ENCODE measurements around the gene HDAC8. TPM values are rescaled to one million over a fixed set of nuclear protein-coding genes. Genes with fewer than 3 reads are reported as not detected.
"Not testable (repeated sequence)": the region's sequence is repeated elsewhere in the genome, so short reads cannot be mapped to it uniquely, and the experiment has no call there.

The HDAC8 gene
- total RNA-seq, result 10 to 100 TPM; 13.7 to 14.3 TPM
- total RNA-seq, result 7.2 to 7.3 reads per million in 2 donors

DNA sequence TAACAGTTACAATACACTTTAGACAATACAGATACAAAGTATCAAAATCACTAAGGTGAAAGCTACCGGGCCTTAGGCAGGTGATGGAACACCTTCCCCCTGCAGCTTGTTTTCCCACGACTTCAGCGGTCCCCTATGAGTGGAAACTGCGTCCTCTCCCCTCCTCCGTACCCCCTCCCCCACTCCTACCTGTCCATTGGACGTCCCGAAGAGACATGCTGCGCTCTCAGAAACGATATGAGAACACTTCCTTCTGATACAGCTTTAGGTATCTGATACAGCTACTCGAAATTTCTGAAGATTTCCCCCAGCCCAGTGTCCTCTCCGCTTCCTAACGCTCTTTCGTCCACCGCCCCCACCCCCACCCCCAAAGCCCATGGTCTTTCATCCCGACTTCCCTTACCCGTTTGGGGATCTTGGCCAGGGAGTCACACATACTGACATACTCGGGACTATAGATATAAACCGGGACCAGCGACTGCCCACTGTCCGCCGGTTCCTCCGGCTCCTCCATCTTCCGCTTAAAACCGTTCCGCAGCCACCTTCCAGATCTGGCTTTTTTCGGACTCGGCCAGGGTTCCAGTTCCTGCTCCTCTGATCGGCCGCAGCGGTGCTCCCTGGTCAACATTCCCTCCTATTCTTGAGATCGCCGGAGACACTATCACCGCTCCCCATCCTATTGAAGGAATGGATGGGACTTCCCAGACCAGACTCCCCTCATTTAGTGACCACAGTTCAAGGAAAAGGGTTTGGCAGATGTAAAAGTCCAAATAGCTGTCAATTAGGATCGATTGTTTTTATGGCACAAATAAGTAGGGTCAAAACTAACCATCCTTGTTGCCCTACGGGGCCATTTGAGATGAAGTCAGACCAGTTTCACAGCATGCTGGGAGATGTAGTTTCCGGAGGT lies at the start of gene HDAC8:
TSS of gene HDAC8 (minus strand) at position 596 of the 910 bp plus-strand sequence. CDS start at position 514, 82 bp downstream.
- ATAC-seq, result peak; percentile 94

DNA sequence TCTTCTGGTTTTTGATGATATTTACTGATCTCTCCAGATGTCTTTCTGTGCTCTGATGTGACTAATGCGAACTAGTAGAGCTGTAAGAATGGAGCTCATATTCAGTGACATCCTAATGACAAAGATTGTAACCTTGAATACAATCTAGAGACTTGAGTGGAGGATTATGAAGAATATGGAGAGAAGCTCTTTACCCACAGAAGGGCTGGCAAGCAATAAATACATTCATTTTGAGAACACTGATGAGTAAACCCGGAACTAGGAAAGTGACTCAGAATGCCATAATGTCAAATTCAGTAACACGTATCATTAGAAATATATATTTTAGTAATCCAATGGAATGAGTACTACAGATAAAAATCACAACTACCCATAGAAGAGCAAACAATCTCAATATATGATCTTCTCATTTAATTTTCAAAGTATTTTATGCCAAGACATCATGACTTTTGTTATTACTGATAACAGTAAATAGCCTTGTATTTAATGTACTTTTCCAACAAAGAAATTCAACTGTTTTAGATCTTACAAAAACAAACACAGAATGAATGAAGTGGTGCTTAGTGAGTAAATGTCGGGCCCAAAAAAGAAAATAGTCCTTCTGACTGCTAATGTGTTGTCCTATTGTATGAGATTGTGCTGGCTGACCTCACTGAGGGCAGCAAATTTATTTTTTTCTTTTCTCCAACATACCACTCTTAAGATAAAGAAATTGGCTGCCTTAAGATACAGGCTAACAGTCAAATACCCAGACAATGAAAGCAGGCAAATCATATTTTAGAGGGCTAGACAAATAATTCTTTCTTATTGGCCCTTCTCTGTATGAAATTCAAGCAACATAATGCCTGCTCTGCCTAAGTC lies 49.2 kb upstream of the HDAC8 start:
- Mint-ChIP-seq H3K4me3 (no peak overlapping the region), H3K36me3 (ENCODE audit: low read depth) (no peaks in the 10 kb centered on the region), H3K4me1 (peaks cover 3% of the 10 kb centered on the region), H3K27me3 (no peaks in the 10 kb centered on the region), H3K27ac (no peak overlapping the region)
- H3K9me3 ChIP-seq (ENCODE audit: control insufficient read depth, low read length, poor library complexity, severe bottlenecking), result no peaks in the 10 kb centered on the region
- ATAC-seq (no peak), DNase-seq (no peak)

More for the DNA sequence above, at the start of gene HDAC8:
- Mint-ChIP-seq H3K4me3 (peak within 1 kb of the TSS; percentile 97), H3K27ac (peak within 1 kb of the TSS; percentile 93), H3K27me3 (peaks cover 7% of the 10 kb centered on the region), H3K36me3 (ENCODE audit: low read depth) (no peaks in the 10 kb centered on the region), H3K4me1 (peaks cover 2% of the 10 kb centered on the region)
- H3K9me3 ChIP-seq (ENCODE audit: control insufficient read depth, low read length, poor library complexity, severe bottlenecking), result no peaks in the 10 kb centered on the region
- DNase-seq, result peak in 1 of 3 donors; percentile 11

DNA sequence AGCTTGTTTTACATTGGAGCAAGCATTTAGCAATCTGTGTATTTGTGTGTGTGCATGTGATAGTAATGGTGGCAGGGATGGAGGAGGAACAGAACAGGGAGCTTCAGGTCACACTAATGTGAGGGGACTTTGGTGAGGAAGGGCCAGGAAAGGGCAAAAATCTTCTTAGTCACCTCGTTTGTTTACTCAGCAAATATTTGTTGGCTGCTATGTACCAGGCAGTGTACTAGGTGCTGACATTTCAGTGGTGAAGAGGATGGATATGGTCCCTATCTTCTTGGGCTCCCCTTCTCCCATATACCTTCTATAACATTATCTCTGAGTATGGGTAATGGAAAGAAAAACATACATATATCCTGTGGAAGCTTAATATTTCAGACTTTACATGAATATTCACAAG lies 48.5 kb upstream of the HDAC8 start:
- no peak overlapping the region for H3K27ac Mint-ChIP-seq
- ATAC-seq (no peak), DNase-seq (no peak)
- no peak overlapping the region for H3K4me3 Mint-ChIP-seq
- H3K27me3 Mint-ChIP-seq, result no peaks in the 10 kb centered on the region
- no peaks in the 10 kb centered on the region for H3K36me3 Mint-ChIP-seq (ENCODE audit: low read depth)
- H3K4me1 Mint-ChIP-seq, result peaks cover 3% of the 10 kb centered on the region
- no peaks in the 10 kb centered on the region for H3K9me3 ChIP-seq (ENCODE audit: control insufficient read depth, low read length, poor library complexity, severe bottlenecking)

DNA sequence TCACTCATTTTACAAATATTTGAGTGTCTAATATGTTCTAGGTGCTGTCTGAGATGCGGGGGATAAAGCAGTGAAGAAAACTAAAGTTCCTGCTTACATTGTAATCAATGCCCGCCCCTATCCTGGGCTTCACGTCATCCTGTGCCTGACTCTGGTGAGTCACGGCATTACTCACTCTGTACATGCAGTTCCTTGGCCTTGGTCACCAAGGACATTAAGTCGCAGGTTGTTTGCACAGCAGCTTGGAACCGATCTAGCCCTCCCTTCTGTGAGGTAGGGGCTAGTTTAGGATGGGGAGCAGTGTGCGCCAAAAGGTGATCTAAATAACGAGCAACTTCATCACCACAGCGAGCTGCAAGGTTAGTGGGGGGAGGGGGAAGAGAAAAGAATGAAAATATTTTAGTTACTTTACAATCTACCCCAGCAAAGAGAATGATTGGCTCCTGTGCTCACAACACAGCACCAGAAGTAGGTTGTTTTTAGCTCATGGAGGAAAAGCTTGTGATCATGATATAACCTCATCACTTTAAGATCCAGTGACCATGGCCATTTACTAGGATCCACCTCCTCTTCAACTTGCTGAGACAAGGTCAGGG lies 48.0 kb upstream of the HDAC8 start:
- no peaks in the 10 kb centered on the region for H3K9me3 ChIP-seq (ENCODE audit: control insufficient read depth, low read length, poor library complexity, severe bottlenecking)
- no peaks in the 10 kb centered on the region for H3K36me3 Mint-ChIP-seq (ENCODE audit: low read depth)
- H3K4me1 Mint-ChIP-seq, result peaks cover 3% of the 10 kb centered on the region
- no peak overlapping the region for H3K27ac Mint-ChIP-seq
- ATAC-seq (peak; percentile 36), DNase-seq (no peak)
- no peaks in the 10 kb centered on the region for H3K27me3 Mint-ChIP-seq
- H3K4me3 Mint-ChIP-seq, result no peak overlapping the region

DNA sequence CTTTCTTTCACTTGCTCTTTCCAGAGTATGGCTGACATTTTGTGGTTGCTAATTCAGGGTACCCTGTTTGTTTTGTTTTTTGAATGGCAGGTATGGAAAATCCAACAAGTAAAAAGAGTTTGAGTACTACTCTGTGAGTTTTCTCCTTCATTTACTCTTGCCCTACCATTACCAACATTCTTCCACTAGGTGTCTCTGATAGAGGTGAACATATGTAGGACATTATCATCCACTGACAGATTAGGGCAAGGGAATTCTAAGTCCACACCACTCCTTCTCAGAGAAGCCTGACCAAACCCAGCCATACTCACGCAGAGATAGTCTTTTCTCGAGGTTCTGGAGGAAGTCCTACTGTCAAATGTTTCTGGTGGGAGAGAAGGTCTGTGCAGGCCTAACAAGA lies 36.7 kb upstream of the HDAC8 start:
- Mint-ChIP-seq H3K36me3 (ENCODE audit: low read depth) (peaks cover under 1% of the 10 kb centered on the region), H3K27ac (no peak overlapping the region), H3K27me3 (peaks cover 5% of the 10 kb centered on the region), H3K4me1 (no peaks in the 10 kb centered on the region), H3K4me3 (no peak overlapping the region)
- no peaks in the 10 kb centered on the region for H3K9me3 ChIP-seq (ENCODE audit: control insufficient read depth, low read length, poor library complexity, severe bottlenecking)
- no peak for ATAC-seq
- DNase-seq, result no peak

DNA sequence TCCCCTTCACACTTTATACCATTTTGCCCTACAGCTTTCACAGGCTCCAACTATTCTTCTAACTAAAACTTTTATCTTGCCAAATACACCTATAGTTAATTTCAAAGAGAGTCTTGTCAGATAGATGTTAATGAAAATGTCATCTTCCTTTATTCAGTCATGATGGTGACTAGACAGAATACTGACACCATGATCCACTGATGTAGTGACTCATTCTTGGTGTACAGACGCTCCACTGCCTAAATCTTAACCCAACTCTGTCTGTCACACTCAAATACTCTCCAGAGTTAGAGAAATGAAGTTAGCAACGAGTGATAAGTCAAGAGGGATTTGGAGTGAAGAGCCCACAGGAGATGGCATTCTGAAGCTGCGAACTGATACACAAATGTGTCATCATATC lies 32.1 kb upstream of the HDAC8 start:
- Mint-ChIP-seq H3K27me3 (peaks cover 5% of the 10 kb centered on the region), H3K27ac (no peak overlapping the region), H3K4me1 (no peaks in the 10 kb centered on the region), H3K36me3 (ENCODE audit: low read depth) (no peaks in the 10 kb centered on the region), H3K4me3 (no peak overlapping the region)
- no peak for ATAC-seq
- no peak for DNase-seq
- H3K9me3 ChIP-seq (ENCODE audit: control insufficient read depth, low read length, poor library complexity, severe bottlenecking), result no peaks in the 10 kb centered on the region

DNA sequence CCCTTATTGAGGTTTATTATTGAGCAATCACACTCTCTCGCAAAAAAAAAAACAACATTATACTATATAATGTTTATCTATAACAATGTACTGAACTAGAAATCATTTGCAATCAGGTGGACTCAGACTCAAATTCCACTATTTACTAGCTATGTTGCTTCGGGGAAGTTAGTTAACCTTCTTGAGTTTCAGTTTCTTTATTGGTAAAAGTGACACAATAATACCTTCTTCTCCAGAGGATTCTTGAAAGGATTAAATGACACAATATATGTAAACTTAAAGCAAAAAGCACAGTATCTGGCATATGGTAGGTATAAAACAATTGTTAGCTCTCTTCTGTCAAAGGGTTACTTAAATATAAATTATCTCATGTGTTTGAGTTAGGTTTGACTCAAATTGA lies 31.5 kb upstream of the HDAC8 start:
- H3K4me1 Mint-ChIP-seq, result no peaks in the 10 kb centered on the region
- peaks cover 5% of the 10 kb centered on the region for H3K27me3 Mint-ChIP-seq
- no peak overlapping the region for H3K27ac Mint-ChIP-seq
- H3K36me3 Mint-ChIP-seq (ENCODE audit: low read depth), result no peaks in the 10 kb centered on the region
- DNase-seq (no peak), ATAC-seq (no peak)
- no peaks in the 10 kb centered on the region for H3K9me3 ChIP-seq (ENCODE audit: control insufficient read depth, low read length, poor library complexity, severe bottlenecking)
- no peak overlapping the region for H3K4me3 Mint-ChIP-seq

DNA sequence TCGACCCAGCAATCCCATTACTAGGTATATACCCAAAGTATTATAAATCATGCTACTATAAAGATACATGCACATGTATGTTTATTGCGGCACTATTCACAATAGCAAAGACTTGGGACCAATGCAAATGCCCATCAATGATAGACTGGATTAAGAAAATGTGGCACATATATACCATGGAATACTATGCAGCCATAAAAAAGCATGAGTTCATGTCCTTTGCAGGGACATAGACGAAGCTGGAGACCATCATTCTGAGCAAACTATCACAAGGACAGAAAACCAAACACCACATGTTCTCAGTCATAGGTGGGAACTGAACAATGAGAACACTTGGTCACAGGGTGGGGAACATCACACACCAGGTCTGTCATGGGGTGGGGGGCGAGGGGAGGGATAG lies 18.4 kb upstream of the HDAC8 start:
- H3K4me1 Mint-ChIP-seq, H3K27me3 Mint-ChIP-seq: not testable (repeated sequence)

DNA sequence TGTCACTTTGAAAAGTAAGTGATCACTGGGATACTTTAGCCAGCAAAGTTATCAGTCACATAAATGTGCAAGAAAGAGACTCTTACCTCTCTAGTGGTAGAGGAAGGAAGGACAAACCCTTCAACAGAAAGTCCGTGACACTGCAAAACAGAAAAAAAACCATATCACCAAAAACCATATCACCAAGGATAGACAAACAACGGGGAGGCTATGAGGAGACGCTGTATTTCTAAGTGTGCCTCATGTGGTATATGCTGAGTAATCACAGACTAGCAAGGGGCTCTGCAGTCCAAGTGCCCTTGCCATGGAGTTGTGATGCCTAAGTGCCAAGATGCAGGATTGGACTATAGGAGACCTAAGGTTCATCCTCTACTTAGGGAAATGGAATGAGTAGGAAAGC lies 11.5 kb upstream of the HDAC8 start:
- DNase-seq, result no peak
- Mint-ChIP-seq H3K36me3 (ENCODE audit: low read depth) (no peaks in the 10 kb centered on the region), H3K4me1 (no peaks in the 10 kb centered on the region), H3K27ac (no peak overlapping the region), H3K27me3 (no peaks in the 10 kb centered on the region), H3K4me3 (no peak overlapping the region)
- H3K9me3 ChIP-seq (ENCODE audit: control insufficient read depth, low read length, poor library complexity, severe bottlenecking), result no peaks in the 10 kb centered on the region
- no peak for ATAC-seq

More for the DNA sequence above, 18.4 kb upstream of the HDAC8 start:
- H3K27ac Mint-ChIP-seq; H3K4me3 Mint-ChIP-seq; DNase-seq; H3K36me3 Mint-ChIP-seq (ENCODE audit: low read depth); ATAC-seq; H3K9me3 ChIP-seq (ENCODE audit: control insufficient read depth, low read length, poor library complexity, severe bottlenecking): not testable (repeated sequence)

DNA sequence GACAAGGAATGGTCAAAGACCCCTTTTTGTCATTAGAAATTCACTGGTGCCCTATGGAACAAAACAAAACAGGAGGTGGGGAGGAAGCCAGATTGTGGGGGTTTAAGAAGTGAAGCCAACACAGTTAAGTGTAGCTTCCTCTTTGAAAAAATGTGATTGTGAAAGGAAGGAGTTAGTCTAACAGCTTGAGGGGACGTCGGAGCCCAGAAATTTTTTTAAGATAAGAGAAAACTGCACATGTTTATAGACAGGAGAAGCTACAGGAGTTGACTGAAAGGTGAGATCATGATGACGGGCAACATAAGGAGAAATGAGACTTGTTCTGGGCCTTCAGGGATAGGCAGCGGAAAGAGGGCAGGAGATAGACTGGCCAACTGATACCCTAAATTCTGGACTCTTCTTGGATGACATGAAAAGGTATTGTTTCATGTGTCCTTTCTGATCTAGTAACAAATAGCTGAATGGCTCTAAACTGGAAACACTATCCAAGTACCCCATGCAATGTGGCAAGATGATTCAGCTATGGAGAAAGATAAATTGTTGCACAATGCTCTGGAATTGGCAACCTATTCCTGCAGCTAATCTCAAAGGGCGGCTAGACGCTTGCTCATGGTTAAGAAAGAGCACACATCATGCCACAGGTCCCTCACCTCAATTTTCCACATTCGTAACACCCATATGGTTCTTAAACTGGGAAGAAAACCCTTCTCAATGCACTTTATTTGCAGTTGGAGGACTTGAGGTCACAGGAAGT lies 3.7 kb upstream of the HDAC8 start:
- no peaks in the 10 kb centered on the region for H3K9me3 ChIP-seq (ENCODE audit: control insufficient read depth, low read length, poor library complexity, severe bottlenecking)
- no peak for ATAC-seq
- no peak for DNase-seq
- H3K4me3 Mint-ChIP-seq, result no peak overlapping the region
- H3K36me3 Mint-ChIP-seq (ENCODE audit: low read depth), result no peaks in the 10 kb centered on the region
- peaks cover 7% of the 10 kb centered on the region for H3K27me3 Mint-ChIP-seq
- peaks cover 2% of the 10 kb centered on the region for H3K4me1 Mint-ChIP-seq
- H3K27ac Mint-ChIP-seq, result no peak overlapping the region

DNA sequence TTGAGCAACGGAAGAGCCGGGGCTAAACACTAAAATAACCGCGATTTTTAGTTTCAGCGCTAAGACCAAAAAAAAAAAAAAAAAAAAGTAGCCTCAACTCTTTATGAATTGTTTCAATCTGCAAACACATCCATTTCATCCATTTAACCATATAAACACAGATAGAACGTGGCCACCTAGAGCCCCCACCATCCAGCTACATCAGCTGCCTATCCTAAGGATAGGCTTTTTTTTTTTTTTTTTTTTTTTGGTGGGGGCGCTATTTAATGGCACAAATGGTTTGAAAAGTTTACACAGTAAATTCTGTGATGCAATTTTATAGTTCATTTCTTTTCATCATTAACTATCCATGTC lies 492 bp upstream of the HDAC8 start:
- ATAC-seq (peak; percentile 24), DNase-seq (no peak)
- Mint-ChIP-seq H3K27ac (peak overlapping the region; percentile 93), H3K4me1 (peaks cover 2% of the 10 kb centered on the region), H3K36me3 (ENCODE audit: low read depth) (no peaks in the 10 kb centered on the region), H3K27me3 (peaks cover 7% of the 10 kb centered on the region), H3K4me3 (peak overlapping the region; percentile 97)
- H3K9me3 ChIP-seq (ENCODE audit: control insufficient read depth, low read length, poor library complexity, severe bottlenecking), result no peaks in the 10 kb centered on the region

DNA sequence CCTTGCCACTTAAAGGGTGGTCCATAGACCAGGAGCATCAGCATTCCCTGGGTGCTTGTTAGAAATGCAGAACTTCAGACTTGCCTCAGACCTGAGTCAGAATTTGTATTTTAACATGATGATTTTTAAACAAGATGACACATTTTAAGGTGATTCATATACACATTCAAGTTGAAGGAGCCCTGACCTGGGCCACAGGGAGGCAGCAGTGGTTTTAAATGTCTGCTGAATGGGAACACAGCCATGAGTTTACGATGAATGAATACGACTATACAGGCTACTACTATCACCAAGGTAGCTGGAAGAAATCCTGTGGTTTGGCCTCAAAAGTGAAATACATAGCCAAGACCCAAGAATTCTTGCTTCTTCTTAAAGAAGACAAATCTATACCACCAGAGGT lies 2.9 kb downstream of the HDAC8 start:
- Mint-ChIP-seq H3K27ac (no peak overlapping the region), H3K4me1 (peaks cover 5% of the 10 kb centered on the region), H3K27me3 (no peaks in the 10 kb centered on the region), H3K4me3 (no peak overlapping the region), H3K36me3 (ENCODE audit: low read depth) (peaks cover 6% of the 10 kb centered on the region)
- no peak for DNase-seq
- H3K9me3 ChIP-seq (ENCODE audit: control insufficient read depth, low read length, poor library complexity, severe bottlenecking), result no peaks in the 10 kb centered on the region
- ATAC-seq, result no peak
